ENCODE measurements around the gene CD180.
A peak's percentile ranks its signal among the peaks of the same experiment; 100 is the strongest.

The CD180 gene

DNA sequence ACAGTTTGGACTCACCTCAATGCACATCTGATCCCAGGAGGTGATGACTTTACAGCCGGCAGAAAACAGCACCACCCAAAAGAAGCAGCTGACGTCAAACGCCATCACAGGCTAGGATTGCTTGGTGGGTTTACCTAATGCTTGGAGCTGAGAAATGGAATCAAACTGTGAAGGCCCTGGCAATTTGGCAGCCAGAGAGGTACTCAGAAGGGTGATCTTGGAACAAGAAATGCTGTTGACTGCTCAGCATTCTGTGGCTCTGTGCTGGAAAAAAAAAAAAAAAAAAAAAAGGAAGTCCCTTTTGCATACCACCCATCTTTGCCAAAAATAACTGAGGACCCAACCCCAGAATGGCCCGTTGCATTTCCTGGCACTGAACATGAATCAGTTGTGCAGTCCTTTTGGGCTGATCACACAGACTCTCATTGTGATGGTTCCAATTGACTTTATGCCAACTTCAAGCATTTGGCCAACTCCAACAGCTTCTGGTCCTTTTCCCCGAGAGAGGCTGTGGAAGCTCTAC lies at the start of gene CD180:
Gene CD180 (minus strand): TSS at position 263 of the 523 bp plus-strand sequence. CDS start 158 bp downstream, at position 105.
- no peak for DNase-seq (ENCODE audit: low read depth in 3 of 3)

DNA sequence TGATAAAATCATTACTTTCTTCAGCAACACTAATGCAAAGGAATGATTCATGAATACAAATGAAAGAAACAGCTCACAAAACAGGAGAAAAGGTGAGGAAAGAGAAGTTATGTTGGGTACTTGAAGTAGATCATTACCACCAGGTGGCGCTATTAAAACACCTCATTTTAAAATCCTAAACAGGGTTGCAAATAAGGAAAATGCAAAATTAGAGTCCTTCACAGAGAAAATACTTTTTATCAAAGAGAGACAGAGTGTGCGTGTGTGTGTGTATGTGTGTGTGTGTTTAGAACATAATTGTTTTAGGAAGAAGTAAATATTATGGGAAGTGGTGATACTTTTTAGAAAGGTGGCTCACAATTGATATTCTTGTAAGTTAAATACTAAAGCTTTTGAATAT lies 49.5 kb upstream of the CD180 start:
- no peak for DNase-seq (ENCODE audit: low read depth in 3 of 3)

DNA sequence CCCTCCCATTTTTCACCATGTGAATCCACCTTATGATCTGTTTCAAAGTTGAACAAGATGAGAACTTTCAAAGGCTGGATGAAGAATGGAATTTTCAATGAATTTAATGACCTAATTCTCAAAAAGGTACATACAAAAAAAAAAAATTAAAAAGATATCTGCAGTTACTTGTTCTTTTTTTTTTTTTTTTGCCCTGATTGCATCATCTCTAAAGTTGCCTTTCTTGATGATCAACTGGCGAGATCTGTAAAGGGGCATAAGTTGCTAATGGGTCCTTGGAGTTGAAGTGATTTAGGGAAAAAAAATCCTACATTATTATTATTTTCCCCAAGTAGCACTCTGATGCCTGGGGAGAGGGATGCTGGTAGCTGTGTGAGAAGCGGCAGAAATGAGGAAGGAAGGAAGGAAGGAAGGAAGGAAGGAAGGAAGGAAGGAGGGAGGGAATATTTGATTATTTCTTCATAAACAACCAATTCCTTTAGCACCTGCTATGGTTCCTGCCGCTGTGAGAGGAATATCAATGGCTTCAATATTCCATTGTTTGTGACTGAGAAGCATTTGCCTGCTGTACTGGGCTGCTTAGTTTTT lies 48.8 kb upstream of the CD180 start:
- DNase-seq (ENCODE audit: low read depth in 3 of 3), result no peak

DNA sequence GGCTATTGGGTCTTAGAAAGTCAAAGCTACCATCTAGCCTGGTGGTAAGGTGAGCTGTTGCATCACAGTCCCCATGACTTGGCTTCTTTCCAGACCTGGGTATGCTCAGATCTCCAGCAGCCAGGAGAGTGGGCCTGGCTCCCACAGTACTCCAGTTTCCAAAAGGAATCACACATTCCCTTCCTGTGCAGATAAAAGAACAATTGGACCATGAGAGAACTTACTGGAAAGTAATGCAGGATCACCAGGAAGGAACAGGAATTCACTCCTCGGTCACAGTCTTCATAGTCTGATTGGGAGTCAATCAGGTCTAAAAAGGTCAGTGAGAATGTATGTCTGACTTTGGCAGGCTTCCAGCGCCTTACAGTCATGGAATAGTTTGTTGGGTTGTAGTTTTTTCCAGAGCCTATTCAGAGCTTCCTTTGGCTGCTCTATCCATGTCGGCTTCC lies 47.8 kb upstream of the CD180 start:
- no peak for DNase-seq (ENCODE audit: low read depth in 3 of 3)

DNA sequence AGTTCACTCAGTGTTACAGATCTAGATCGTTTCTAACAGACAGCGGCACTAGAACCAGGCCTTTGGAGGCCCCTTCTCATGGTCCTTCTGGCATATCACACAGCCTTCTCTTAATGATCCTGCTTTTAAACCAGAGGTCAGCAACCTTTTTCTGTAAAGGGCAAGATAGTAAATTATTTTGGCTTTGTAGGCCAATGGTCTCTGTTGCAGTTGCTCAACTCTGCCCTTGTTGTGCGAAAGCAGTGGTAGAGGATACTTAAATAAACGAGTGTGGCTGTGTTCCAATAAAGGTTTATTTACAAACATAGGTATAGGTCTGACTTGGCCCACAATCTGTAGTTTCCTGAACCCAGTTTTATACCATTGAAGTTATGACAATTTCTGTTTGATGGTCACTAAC lies 47.3 kb upstream of the CD180 start:
- DNase-seq (ENCODE audit: low read depth in 3 of 3), result no peak

DNA sequence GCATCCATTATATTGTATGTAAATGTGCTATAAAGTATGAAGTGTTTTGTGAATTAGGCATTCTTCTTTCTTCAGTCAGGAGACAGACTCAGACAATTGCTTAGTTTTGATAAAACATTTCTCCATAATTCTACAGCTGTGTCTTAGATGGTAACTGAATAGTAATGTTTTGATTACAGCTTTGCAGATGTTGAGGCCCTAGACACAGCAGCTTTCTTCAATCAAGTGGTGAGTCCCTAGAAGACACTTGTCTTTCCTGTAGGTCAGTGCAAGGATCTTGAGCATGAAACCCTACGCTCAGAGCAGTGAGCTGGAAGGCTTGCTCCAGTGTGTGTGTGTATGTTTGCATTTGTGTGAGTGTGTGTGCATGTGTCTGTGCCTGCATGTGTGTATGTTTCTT lies 46.8 kb upstream of the CD180 start:
- no peak for DNase-seq (ENCODE audit: low read depth in 3 of 3)

DNA sequence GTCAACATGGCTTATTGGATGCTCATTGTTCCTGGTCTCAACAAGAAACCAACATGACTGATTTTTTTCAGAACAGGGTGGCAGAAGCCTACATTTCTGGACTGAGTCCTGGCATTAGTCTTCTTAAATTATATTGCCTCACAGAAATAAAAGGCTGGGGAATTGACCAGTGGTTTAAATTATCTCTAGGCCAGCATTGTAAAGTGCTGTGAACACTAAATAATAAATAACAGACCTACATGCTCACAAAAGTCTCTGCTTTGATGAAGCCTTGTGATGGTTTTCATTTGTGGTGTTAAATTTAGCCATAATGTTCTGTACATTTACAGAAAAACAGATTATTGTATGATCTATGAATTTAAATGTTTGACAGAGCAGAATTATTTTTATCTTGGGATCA lies 44.7 kb upstream of the CD180 start:
- no peak for DNase-seq (ENCODE audit: low read depth in 3 of 3)

DNA sequence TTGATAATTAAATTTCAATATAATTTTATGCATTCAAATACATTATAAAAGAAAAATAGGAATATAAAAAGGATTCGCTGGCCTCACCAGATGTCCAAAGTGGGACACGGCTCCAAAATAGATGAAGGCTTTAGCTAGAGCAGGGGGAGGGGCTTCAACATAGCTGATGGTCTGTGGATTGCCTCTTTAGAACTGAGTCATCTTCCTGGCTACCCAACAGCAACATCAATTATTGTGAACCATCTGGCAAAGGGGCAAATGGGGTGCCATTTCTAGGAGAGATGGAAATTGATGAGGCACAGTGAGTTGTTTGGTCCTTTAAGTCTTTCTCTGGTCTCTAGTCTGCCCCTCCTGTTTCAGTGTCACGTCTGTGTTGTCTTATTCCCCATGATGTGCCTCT lies 44.2 kb upstream of the CD180 start:
- DNase-seq (ENCODE audit: low read depth in 3 of 3), result no peak

DNA sequence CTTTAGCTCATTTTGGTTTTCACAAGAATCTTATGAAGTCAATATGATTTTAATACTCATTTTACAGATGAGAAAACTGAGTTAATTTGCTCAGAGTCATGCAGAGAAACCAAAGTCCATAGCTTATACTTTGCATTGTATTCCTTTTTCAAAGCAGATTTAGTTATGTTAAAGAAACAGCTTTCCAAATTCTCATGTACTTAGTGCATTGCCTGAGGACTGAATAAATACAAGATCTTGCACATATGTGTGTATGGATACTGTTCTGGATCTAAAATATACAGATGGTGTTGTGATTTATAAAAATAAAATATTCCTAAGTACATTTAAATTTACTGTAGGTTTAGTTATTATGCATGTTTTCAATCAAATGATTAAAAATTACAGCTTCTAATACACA lies 43.5 kb upstream of the CD180 start:
- DNase-seq (ENCODE audit: low read depth in 3 of 3), result no peak

DNA sequence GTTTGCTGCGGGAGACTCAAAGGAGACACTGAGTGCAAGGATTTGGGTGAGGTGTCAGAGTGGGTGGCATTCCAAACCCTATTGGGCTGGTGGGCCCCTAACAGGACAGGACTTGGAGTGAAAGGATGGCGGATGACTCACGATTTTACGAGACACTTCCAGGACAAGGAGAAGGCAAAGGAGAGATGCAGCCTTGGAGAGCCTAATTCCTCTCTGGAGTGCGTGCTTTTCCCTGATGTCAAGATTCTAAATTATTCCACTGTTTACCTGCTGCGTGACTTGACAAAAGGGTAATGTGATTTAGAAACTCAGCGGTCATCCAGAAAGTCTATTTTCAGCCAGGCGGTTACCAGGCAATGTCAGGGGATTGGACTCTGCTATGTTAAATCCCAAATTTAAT lies 41.6 kb upstream of the CD180 start:
- DNase-seq (ENCODE audit: low read depth in 3 of 3), result no peak

DNA sequence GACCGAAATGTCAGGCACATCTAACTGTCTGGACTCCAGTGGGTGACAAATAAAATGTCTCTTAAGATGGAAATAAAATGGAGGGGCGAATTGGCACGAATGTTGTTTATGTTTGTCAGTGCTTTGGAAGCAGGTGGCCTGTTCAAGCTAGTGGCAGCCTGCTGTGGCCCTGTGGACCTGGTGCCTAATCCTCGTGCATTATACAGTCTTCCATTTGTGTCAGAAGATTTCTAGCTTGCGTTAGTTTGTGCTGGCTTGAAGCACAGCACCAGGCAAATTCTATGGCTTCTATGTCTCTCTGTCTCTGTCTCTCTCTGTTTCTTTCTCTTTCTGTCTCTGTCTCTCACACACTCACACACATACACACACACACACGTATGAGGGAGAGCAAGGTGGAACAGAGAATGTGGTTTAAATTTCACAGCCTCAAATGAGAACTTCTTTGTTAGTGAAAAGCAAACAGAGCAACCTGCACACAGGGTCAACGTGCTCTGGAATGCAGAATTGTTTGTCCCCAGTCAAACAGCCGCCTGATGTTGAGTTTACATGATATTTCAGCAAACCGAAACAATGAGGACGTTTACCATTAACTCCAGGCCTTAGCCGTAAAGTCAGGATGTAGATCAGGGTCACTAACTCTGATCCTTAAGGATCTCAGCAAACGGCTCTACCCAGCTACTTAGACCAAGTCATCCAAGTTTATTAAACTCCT lies 39.0 kb upstream of the CD180 start:
- no peak for DNase-seq (ENCODE audit: low read depth in 3 of 3)

DNA sequence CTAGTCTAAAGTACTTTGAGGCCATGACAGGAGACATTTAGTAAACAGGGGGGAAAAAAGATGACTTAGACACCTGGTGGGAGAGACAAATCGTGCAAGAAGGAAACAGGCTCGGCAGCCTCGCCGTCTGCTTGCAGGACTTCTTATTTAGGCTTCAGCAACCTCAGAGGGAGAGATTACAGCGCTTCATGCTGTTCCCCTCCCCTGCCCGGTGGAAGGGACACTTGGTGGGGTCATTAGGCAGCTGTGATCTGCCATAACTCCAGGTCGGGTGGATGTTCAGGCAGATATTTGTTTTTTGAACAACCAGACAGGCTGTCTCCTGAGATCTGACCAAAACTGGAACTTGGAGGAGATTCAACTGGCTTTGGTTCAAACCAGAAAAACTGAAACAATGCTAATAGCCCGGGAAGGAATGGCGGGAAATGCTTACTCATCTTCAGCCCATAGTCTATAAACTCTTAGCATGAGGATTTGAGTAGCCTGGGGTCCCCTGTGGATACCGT lies 38.1 kb upstream of the CD180 start:
- DNase-seq (ENCODE audit: low read depth in 3 of 3), result no peak

DNA sequence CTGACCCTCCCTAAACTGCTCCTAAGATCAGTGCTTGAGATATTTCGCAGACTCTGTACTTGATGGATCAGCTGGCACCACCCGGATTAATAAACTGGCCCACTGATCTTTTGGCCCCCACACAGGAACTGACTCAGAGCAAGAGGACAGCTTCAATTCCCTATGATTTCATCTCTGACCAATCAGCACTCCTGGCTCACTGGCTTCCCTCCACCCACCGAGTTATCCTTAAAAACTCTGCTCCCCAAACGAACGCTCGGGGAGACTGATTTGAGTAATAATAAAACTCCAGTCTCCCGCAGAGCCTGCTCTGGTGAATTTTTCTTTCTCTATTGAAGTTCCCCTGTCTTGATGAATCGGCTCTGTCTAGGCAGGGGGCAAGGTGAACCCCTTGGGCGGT lies 36.5 kb upstream of the CD180 start:
- no peak for DNase-seq (ENCODE audit: low read depth in 3 of 3)

DNA sequence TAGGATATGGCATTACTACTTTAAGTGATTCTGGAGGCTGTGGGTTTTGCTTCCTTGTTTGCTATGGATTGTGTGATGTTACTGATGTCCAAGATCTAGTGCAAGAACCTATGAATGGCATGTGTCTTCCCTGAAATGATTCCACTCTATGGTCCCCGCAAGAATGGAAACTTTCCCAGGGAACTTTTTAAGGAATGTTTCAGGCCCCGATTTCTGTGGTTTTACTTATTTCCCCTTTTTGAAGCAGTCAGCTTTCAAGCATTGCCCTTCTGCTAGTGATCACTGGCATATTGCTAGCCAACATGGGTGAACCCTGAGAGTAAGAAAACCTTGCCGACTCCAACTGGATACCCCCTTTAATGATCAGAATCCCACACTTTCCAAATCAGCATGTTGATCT lies 26.6 kb upstream of the CD180 start:
- DNase-seq (ENCODE audit: low read depth in 3 of 3), result no peak

DNA sequence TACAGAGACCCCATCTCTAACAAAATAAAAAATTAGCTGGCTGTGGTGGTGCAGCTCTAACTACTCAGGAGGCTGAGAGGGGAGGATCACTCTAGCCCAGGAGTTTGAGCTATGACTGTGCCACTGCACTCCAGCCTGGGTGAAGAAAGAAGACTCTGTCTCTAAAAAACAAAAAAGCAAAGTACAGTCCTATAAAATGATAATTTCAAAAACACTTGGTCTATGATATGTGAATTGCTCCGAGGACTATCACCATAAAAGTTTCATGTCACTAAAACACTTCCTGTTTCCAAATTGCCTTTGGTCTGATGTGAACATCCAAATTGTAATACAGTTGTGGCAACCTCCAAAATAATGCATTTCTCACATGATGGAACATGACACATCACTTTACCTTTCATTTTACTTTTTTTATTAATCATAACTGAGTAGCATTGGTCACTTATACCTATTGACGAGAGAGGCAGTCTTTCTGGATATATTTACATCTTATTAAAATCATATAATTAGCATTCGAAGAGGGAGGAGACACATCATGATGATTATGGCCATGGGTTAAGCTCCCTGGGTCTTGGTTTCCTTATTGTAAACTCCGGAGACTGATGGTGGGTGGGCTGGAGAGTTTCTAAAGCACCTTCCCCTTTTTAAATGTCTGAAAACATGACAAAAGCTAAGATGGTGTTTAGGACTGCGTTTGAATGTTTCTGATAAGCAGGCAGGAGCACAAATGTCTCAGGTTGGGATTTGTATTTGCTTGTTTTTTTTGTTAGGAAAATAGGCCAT lies 25.8 kb upstream of the CD180 start:
- no peak for DNase-seq (ENCODE audit: low read depth in 3 of 3)

DNA sequence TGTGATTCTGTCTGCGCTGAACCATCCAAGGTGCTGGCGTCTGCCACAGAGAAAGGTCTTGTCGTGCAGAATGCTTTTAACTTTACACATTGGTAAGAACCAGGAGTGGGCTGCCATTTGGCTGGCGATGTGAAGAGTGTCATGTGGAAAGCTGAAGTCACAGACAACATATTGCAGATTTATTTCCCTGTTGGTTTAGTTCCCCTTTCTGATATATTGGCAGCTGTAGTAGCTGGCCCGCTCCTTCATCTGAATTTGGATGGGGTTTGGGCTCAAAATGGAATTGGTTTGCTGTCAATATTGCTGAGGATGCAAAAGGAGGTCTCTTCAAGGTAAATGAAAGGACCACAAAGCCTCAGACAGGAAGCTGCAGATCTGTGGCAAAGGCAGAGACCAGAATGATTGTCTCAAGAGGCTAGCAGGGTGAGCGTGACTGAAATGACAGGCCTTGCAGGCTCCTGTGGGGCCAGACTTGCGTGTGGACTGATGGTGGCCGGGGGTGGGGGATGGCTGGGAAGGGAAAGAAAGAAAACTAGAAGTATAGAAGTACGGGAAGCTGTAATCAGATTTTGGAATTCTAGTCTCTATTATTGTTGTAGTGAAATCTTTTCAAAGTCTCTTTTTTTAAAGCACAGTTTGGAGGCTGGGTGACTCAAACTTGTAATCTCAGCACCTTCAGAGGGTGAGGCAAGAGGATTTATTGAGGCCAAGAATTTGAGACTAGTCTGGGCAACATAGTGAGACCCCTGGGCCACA lies 25.1 kb upstream of the CD180 start:
- DNase-seq (ENCODE audit: low read depth in 3 of 3), result no peak

DNA sequence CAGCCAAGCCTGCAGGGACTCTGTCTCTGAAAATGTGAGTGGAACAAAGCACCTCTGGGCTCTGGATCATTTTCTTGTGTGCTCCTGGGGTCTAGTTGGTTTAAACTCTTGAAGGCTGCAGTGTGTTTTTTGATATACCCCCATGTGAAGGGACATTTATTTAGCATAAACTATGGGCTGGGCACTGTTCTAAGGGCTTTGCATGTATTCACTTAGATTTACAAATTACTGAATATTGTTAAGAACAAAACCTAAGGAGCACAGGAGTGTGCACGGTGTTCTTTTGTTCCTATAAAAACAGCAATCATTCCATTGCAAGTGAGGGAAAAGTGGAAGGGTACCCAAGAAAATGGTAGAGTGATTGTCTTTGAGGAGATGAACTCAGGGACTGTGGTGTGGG lies 20.0 kb upstream of the CD180 start:
- DNase-seq (ENCODE audit: low read depth in 3 of 3), result no peak

DNA sequence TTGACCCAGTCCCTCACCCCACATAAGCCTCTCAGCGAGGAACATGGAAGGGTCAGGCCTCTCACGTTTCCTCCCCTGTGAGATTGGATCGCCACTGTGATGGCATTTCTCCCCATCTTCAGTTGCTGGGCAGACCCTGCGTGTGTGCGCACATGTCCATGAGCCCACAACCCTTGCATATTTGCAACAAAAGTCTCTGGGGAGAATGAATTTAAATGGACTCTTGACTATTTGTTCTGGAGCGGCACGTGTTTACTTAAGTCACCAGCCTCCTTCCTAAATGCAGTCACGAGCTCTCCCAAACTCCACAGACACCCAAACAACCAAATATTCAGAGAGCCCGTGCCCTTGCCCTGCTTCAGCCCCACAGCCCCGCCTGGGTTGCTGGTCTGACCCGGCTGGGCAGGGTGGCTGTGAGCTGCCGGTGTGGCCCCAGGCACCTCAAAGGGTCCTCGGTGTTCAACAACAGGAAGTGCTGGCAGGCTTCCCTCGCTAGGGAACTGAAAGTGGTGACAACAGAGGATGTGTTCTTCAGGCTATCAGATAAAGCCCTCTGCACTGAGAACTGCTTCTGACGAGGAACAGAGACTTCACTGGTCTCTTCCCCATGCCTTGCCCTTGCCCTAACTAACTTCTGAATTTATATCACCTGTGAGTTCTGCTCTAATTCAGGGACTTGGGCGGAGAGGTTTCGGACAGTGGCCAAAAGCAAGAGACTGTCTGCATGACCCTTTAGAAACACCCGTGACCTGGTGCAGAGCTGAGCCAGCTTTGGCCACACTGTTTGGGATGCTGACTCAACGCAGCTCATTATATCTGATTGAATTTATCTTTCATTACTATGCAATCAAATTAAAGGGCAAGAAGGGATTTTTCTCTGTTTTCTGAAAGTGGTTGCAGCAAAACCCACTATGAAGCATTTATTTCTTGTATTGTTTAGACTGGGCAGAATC lies 19.2 kb upstream of the CD180 start:
- DNase-seq (ENCODE audit: low read depth in 3 of 3), result peak; percentile 32 to 55 (median 50)

DNA sequence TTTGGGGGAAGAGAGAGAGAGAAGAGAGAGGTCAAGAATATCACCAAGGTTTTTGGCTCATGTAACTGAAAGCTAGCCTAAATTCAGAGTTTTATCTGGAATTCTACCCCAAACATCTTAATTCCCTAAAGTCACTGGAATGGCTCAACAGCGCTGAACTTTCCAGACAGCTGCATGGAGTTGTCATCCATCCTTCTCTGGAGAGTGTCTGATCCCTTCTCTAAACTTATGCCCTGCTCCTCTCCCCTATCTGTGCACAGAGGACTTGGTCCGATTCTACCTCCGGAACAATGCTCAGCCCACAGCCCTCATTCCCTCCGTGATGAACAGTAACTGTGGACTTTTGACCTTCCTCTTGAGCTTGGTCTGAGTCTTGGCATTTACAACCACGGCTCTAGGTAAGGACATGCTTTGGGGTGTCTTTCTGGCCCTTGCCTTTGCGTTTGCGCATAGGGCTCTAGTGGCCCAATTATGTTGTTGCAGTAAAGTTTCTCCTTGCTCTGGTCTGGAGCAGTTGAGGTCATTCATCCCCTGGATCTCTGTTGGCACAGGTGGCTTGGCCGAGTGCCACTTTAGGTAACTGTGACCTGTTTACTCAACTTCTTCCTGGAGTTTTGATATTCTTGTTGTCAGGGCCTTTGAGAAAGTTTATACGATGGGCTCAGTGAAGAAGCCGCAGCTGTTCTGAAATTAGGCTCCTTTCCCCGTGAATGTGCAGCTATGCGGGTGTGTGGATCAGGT lies 18.3 kb upstream of the CD180 start:
- DNase-seq (ENCODE audit: low read depth in 3 of 3), result no peak

DNA sequence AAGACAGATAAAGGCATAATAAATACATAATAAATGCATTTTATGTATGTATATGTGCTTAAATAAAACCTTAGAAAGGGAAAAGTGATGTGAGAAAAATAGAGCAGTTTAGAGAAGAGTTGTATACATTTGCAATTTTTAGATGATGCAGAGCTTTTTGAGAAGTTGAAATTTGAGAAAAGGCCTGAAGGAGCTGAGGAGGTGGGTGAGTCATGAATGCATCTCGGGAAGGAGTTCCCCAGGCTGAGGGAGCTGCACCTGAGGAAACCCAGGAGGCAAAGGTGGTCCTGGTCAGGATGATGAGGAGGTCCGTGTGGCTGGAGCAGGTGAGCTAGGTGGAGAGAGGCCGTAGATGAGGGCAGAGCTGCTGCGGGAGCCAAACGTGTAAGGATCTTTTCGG lies 17.4 kb upstream of the CD180 start:
- DNase-seq (ENCODE audit: low read depth in 3 of 3), result no peak

Data from stimulated activated CD4-positive, alpha-beta T cell treated with anti-CD3 and anti-CD28 coated beads, TNF-alpha, amount 100 ng/mL, for 48 hours (primary cell).